ENCODE results near the gene ACTL8.

ACTL8 gene

DNA sequence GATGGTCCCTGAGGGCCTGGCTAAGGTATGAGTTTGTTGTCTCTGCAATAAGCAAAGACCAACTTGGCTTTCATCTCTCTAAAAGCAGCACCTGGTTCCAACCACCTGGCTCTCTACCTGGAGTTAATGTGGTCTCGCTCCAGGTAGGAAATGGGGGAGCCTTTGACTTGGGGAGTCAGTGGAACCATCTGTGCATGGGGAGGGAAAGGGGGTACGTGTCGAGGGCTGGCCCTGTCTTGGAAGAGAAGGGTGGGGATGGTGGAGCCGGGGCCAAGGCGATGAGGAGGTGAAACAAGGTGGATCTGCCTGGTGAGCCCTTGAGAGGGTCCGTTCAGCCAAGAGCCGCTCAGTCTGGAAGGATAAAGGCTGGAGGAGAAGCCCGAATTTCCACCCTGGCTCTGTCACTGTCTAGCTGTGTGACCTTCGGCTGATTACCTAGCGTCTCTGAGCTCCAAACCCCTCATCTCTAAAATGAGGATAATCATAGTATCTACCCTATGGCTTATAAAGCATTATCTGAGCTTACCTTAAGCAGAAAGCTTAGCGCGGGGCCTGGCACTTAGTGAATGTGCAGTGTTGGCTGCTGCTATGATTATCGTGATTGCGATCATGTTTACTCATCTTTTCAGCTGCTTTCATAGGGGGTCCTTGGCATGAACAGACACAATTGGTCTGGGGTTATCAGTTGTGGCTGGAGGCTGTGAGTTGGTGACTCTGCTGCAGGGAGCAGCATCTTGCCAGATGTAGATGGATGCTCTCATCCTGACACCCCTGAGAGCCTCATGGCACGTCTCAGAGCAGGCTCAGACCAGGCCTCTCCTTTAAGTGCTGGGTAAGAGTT lies 78.7 kb downstream of the ACTL8 start:
- H3K27ac ChIP-seq, result no peak overlapping the region
- H3K4me2 ChIP-seq, result no peak overlapping the region
- H4K20me1 ChIP-seq (ENCODE audit: insufficient read depth), result no peaks in the 10 kb centered on the region
- H3K27me3 ChIP-seq (ENCODE audit: insufficient read depth, low read depth), result no peaks in the 10 kb centered on the region; the same call in 1 of the 2 replicates
- no peak overlapping the region for H2AFZ ChIP-seq (ENCODE audit: low read depth)
- no peak overlapping the region for H3K4me3 ChIP-seq (IDR thresholded peaks at IDR 0.05; ENCODE audit: insufficient read depth, low read depth, low read length)
- no peaks in the 10 kb centered on the region for H3K79me2 ChIP-seq (ENCODE audit: insufficient read depth, low read depth)
- no peak overlapping the region for H3K9ac ChIP-seq
- H3K36me3 ChIP-seq (ENCODE audit: insufficient read depth), result no peaks in the 10 kb centered on the region
- TF ChIP-seq, protein P1, sequence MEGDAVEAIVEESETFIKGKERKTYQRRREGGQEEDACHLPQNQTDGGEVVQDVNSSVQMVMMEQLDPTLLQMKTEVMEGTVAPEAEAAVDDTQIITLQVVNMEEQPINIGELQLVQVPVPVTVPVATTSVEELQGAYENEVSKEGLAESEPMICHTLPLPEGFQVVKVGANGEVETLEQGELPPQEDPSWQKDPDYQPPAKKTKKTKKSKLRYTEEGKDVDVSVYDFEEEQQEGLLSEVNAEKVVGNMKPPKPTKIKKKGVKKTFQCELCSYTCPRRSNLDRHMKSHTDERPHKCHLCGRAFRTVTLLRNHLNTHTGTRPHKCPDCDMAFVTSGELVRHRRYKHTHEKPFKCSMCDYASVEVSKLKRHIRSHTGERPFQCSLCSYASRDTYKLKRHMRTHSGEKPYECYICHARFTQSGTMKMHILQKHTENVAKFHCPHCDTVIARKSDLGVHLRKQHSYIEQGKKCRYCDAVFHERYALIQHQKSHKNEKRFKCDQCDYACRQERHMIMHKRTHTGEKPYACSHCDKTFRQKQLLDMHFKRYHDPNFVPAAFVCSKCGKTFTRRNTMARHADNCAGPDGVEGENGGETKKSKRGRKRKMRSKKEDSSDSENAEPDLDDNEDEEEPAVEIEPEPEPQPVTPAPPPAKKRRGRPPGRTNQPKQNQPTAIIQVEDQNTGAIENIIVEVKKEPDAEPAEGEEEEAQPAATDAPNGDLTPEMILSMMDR (conservative IDR thresholded peaks at IDR 0.05; ENCODE audit: low read depth, low read length), result no peak
- no peaks in the 10 kb centered on the region for H3K4me1 ChIP-seq (ENCODE audit: low read depth, poor library complexity, severe bottlenecking)

DNA sequence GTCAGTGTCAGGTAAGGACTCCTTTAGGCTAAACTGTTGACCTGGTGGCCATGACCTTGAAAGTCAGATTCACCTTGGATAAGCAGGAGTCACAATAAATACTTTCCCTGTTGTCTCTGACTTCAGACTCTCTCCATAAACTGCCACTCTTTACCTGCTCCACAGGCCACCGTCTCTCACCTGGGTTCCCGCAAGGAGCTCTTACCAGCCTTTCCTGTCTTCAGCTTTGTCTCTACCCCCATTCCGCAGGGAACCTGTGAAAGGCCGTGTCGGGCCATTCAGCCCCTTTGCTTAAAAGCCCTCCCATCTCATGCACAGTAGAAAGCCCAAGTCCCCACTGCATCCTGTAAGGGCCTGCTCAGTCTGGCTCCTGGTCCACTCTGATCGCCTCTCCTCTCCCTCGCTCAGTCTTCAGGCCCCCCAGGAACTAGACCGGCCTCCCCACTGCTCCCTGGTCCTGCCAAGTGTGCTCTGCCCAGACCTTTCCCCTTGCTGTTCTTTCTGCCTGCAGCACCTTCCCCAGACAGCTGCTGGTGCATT lies 79.5 kb downstream of the ACTL8 start:
- H3K4me3 ChIP-seq (IDR thresholded peaks at IDR 0.05; ENCODE audit: insufficient read depth, low read depth, low read length), result no peak overlapping the region
- H3K79me2 ChIP-seq (ENCODE audit: insufficient read depth, low read depth), result no peaks in the 10 kb centered on the region
- H3K27me3 ChIP-seq (ENCODE audit: insufficient read depth, low read depth), result no peaks in the 10 kb centered on the region; the same call in 1 of the 2 replicates
- H3K4me2 ChIP-seq, result no peak overlapping the region
- TF ChIP-seq, protein P1 (conservative IDR thresholded peaks at IDR 0.05; ENCODE audit: low read depth, low read length), result no peak
- no peaks in the 10 kb centered on the region for H3K36me3 ChIP-seq (ENCODE audit: insufficient read depth)
- no peak overlapping the region for H2AFZ ChIP-seq (ENCODE audit: low read depth)
- no peaks in the 10 kb centered on the region for H3K4me1 ChIP-seq (ENCODE audit: low read depth, poor library complexity, severe bottlenecking)
- no peaks in the 10 kb centered on the region for H4K20me1 ChIP-seq (ENCODE audit: insufficient read depth)
- H3K27ac ChIP-seq, result no peak overlapping the region
- no peak overlapping the region for H3K9ac ChIP-seq

DNA sequence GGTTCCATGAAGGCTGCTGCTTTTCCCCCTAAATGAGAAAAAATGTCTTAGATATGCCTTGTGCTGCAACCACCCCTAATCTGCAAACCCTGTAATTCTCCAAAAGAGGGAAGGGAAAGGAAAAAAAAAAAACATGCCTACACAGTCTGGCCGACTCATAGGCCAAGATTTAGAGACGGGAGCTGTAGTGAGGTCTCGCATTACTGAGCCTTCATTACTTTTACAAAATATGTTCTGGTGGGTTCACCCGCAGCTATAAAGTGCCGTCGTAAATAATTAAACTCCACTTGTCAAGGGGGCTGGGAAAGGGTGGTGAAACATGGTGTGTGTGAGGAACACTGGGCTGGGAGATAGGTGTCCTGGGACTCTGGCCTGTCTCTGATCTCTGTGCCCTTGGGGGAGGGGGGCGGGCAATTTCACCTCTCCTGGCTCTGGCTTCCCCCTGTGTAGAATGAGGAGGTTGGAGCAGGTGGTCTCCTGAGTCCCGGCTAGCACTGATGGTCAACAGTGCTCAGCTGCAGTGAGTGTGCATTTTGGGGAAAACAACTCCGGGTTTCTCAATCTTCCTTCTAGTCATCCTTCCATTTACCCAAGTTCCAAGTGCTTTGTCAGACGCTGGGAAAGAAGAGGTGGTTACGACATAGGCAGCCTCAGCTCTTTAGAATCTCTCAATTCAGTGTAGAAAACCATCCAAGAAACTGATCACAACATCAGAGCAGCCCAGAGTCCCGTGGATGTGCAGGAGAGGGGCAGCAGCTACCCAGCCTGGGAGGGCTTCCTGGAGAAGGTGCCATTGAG lies 82.3 kb downstream of the ACTL8 start:
- H3K27me3 ChIP-seq (ENCODE audit: insufficient read depth, low read depth), result no peaks in the 10 kb centered on the region; the same call in 1 of the 2 replicates
- H3K79me2 ChIP-seq (ENCODE audit: insufficient read depth, low read depth), result no peaks in the 10 kb centered on the region
- H4K20me1 ChIP-seq (ENCODE audit: insufficient read depth), result no peaks in the 10 kb centered on the region
- no peaks in the 10 kb centered on the region for H3K4me1 ChIP-seq (ENCODE audit: low read depth, poor library complexity, severe bottlenecking)
- no peak overlapping the region for H3K4me2 ChIP-seq
- no peak overlapping the region for H3K9ac ChIP-seq
- H2AFZ ChIP-seq (ENCODE audit: low read depth), result no peak overlapping the region
- H3K36me3 ChIP-seq (ENCODE audit: insufficient read depth), result no peaks in the 10 kb centered on the region
- TF ChIP-seq, protein P1 (conservative IDR thresholded peaks at IDR 0.05; ENCODE audit: low read depth, low read length), result no peak
- no peak overlapping the region for H3K27ac ChIP-seq
- no peak overlapping the region for H3K4me3 ChIP-seq (IDR thresholded peaks at IDR 0.05; ENCODE audit: insufficient read depth, low read depth, low read length)

DNA sequence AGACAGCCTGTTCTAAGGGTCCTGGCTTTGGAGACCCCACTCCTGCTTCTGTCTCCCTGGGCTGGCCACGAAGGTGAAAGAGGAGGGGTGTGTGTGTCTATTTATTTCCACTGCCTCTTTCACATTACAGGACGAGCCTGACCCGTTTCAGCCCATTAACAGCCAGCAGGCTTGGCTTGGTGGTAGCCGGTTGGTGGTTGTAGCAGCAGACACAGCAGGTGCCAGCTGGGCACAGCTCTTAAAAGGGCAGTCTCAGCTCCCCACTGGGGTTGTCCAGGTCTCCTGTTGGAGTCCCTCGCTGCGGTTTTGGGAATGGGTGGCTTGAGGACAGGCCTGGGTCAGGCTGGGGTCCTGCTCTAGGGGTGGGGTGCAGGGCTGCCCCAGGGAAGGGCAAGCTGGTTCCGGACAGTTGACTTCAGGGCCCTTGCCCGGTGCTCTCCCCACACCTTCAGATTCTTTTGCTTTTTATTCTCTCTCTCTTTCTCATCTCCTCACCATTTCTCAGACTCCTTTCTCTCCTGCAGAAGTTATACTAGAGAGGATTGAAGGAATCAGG lies 84.6 kb downstream of the ACTL8 start:
- H3K4me2 ChIP-seq, result no peak overlapping the region
- TF ChIP-seq, protein P1 (conservative IDR thresholded peaks at IDR 0.05; ENCODE audit: low read depth, low read length), result no peak
- no peaks in the 10 kb centered on the region for H4K20me1 ChIP-seq (ENCODE audit: insufficient read depth)
- H3K27ac ChIP-seq, result no peak overlapping the region
- H3K4me1 ChIP-seq (ENCODE audit: low read depth, poor library complexity, severe bottlenecking), result no peaks in the 10 kb centered on the region
- H3K79me2 ChIP-seq (ENCODE audit: insufficient read depth, low read depth), result no peaks in the 10 kb centered on the region
- H3K36me3 ChIP-seq (ENCODE audit: insufficient read depth), result no peaks in the 10 kb centered on the region
- H3K4me3 ChIP-seq (IDR thresholded peaks at IDR 0.05; ENCODE audit: insufficient read depth, low read depth, low read length), result no peak overlapping the region
- H3K9ac ChIP-seq, result no peak overlapping the region
- H2AFZ ChIP-seq (ENCODE audit: low read depth), result no peak overlapping the region
- no peaks in the 10 kb centered on the region; the same call in 1 of the 2 replicates for H3K27me3 ChIP-seq (ENCODE audit: insufficient read depth, low read depth)

Data from KMS-11 (cell line).